ENCODE results near the gene SVIL.
"Not testable (repeated sequence)": the region's sequence is repeated elsewhere in the genome, so short reads cannot be mapped to it uniquely, and the experiment has no call there.

DNA sequence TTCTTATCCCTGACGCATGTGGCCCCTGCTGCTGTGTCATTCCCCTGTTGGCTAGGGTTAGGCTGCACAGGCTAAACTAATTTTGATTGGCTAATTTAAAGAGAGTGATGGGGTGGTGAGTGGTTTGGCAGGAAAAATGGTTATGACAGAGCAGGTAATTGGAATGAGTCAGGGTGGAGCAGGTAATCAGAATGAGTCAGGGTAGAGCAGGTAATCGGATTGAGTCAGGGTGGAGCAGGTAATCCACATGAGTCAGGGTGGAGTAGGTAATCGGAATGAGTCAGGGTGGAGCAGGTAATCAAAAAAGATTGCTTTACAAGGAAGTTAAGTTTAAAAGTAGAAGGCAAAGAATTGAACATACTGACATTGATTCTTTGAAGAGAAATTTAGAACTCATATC lies 195.8 kb downstream of the SVIL start:
- TF ChIP-seq POLR2A (IDR thresholded peaks at IDR 0.05; ENCODE audit: low read length); GATA1 (IDR thresholded peaks at IDR 0.05; ENCODE audit: low read depth, low read length): not testable (repeated sequence)

Data from erythroblast (primary cell).